SK-N-MC (cell line): ENCODE results near the gene ELOVL1.

ENCODE experiments used
- EZH2 ChIP-seq: fragments of 200-600 bp; sonication (generic); IDR thresholded peaks from one replicate; pipeline ENCODE4 v1.6.1; 2017; ENCODE audit warnings: antibody characterized with exemption
- POLR2AphosphoS5 ChIP-seq: IDR thresholded peaks from 2 replicates; pipeline ENCODE4 v1.6.1; 2012; ENCODE audit warnings: mild to moderate bottlenecking, low read depth, low read length, borderline replicate concordance

DNA sequence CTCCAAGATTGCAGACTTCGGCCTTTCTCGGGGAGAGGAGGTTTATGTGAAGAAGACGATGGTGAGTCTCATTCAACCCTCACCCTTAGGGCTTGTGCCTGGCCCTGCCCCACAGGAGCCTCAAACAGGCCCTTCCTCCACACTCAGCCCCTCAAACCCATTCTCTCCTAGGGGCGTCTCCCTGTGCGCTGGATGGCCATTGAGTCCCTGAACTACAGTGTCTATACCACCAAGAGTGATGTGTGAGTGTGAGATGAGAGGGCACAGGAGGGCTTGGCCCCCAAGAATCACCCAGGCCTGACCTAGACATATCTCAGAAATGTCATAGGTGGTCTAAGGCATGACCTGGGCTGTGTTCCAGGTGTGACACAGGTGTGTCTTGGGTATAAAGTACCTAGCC lies 48.5 kb downstream of the ELOVL1 start:
- TF ChIP-seq POLR2AphosphoS5 (no peak), EZH2 (no peak)
